ENCODE data around the gene JPH2.

JPH2 gene

DNA sequence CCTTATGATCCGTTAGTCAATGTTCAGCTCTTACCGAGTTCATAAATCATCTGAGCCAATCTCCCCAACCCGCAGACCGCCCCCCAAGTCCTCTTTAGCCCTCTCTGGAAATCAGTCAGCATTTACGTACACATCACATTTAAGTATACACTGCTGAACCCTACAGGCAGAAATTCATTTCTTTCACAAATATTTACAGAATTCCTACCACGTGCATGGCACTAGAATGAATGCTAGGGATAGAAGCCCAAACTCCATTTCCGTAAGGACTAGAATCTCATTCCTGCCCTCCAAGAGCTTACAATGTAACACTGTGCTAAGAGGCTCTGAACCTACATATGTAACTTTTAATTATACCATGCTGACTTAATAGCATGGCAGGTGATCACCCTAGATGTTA, 21.8 kb upstream of the JPH2 start:
- Histone ChIP-seq H4K20me1 (ENCODE audit: insufficient read depth, low read length) (peaks cover 42% of the 10 kb centered on the region), H3K79me2 (ENCODE audit: insufficient read depth, low read length) (peaks cover 68% of the 10 kb centered on the region), H3K4me3 (ENCODE audit: low read depth in 1 of 2, low read length in 2 of 2) (peak overlapping the region in 1 of 2 experiments; percentile 93; a peak in 2 of 4 replicates), H3K27me3 (ENCODE audit: insufficient read depth, low read length, poor library complexity) (no peaks in the 10 kb centered on the region), H3K9me3 (ENCODE audit: insufficient read depth, low read length, severe bottlenecking) (no peaks in the 10 kb centered on the region), H3K27ac (ENCODE audit: low read length) (no peak overlapping the region; the same call in 1 of the 2 replicates), H2AFZ (ENCODE audit: low read depth, low read length) (no peak overlapping the region), H3K36me3 (ENCODE audit: insufficient read depth, low read length) (peaks cover 23% of the 10 kb centered on the region), H3K4me2 (ENCODE audit: insufficient read depth, low read length) (peak overlapping the region; percentile 66), H3K4me1 (ENCODE audit: insufficient read depth, low read length) (peaks cover 33% of the 10 kb centered on the region), H3K9ac (ENCODE audit: low read depth, low read length) (peak overlapping the region; percentile 88)
- no peak for TF ChIP-seq EZH2 (IDR thresholded peaks at IDR 0.05; ENCODE audit: borderline replicate concordance, low read depth, low read length, severe bottlenecking)
- TF ChIP-seq, protein P1, sequence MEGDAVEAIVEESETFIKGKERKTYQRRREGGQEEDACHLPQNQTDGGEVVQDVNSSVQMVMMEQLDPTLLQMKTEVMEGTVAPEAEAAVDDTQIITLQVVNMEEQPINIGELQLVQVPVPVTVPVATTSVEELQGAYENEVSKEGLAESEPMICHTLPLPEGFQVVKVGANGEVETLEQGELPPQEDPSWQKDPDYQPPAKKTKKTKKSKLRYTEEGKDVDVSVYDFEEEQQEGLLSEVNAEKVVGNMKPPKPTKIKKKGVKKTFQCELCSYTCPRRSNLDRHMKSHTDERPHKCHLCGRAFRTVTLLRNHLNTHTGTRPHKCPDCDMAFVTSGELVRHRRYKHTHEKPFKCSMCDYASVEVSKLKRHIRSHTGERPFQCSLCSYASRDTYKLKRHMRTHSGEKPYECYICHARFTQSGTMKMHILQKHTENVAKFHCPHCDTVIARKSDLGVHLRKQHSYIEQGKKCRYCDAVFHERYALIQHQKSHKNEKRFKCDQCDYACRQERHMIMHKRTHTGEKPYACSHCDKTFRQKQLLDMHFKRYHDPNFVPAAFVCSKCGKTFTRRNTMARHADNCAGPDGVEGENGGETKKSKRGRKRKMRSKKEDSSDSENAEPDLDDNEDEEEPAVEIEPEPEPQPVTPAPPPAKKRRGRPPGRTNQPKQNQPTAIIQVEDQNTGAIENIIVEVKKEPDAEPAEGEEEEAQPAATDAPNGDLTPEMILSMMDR (IDR thresholded peaks at IDR 0.05; ENCODE audit: borderline replicate concordance, extremely low read depth, low read length, poor library complexity, severe bottlenecking), result no peak
- ATAC-seq (ENCODE audit: insufficient read depth, low read depth) (no peak), DNase-seq (no peak)

DNA sequence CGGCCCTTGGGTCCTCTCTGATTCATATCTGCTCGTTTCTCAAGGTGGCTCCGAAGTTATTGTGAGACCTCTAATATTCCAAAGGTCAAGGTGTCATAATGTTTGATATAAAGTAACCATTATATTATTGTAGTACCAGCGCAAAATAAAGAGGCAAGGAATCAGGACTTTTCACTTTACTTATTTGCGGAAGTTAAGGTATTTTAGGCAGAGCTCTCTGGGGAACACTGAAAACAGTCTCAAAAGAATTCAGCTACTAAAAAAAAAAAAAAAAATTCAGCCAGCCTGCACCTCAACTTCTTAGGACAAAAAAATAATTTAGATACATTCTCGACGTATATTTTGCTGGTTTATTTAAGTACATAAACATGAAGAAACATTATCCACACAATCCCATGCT, 21.2 kb upstream of the JPH2 start:
- peak overlapping the region; percentile 88; the same call in 1 of the 2 replicates for H3K9ac ChIP-seq (ENCODE audit: low read depth, low read length)
- H3K27me3 ChIP-seq (ENCODE audit: insufficient read depth, low read length, poor library complexity), result no peaks in the 10 kb centered on the region
- peak overlapping the region; percentile 66; the same call in 1 of the 2 replicates for H3K4me2 ChIP-seq (ENCODE audit: insufficient read depth, low read length)
- H3K4me1 ChIP-seq (ENCODE audit: insufficient read depth, low read length), result peaks cover 33% of the 10 kb centered on the region
- H3K79me2 ChIP-seq (ENCODE audit: insufficient read depth, low read length), result peaks cover 69% of the 10 kb centered on the region
- peaks cover 24% of the 10 kb centered on the region for H3K36me3 ChIP-seq (ENCODE audit: insufficient read depth, low read length)
- DNase-seq (no peak), ATAC-seq (ENCODE audit: insufficient read depth, low read depth) (no peak)
- peak overlapping the region in 1 of 2 experiments; percentile 93; a peak in 1 of 4 replicates for H3K4me3 ChIP-seq (ENCODE audit: low read depth in 1 of 2, low read length in 2 of 2)
- no peak overlapping the region for H3K27ac ChIP-seq (ENCODE audit: low read length)
- no peaks in the 10 kb centered on the region for H3K9me3 ChIP-seq (ENCODE audit: insufficient read depth, low read length, severe bottlenecking)
- no peak overlapping the region for H2AFZ ChIP-seq (ENCODE audit: low read depth, low read length)
- TF ChIP-seq, protein P1 (IDR thresholded peaks at IDR 0.05; ENCODE audit: borderline replicate concordance, extremely low read depth, low read length, poor library complexity, severe bottlenecking), result no peak
- TF ChIP-seq EZH2 (IDR thresholded peaks at IDR 0.05; ENCODE audit: borderline replicate concordance, low read depth, low read length, severe bottlenecking), result no peak
- H4K20me1 ChIP-seq (ENCODE audit: insufficient read depth, low read length), result peaks cover 42% of the 10 kb centered on the region

DNA sequence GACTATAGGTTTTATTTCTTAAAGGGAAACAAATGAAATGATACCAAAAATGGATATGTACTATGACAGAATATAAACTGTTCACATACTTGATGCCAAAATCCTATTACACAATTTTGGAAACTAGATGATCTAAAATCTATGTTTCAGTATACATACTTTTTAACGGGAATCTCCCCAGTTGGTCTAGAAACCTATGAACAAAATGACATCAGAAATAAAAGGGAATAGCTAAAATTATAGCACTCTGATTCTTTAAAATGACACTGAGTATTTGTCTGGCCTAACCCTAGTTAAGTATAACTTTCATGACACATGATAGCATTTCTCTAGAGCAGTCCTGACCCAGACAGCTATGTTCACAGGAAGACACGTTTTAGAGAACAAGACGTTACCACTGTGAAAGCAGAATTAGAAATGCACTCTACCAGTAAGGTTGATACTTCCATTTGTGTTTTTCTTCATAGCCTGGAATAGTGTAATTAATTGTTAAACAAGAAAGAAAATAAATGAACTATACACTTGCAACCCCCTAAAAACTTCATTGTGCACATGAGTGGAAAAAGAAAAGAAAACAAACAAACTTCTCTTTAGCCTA, 20.2 kb upstream of the JPH2 start:
- Histone ChIP-seq H3K79me2 (ENCODE audit: insufficient read depth, low read length) (peaks cover 77% of the 10 kb centered on the region), H3K9ac (ENCODE audit: low read depth, low read length) (no peak overlapping the region), H3K27ac (ENCODE audit: low read length) (no peak overlapping the region), H2AFZ (ENCODE audit: low read depth, low read length) (no peak overlapping the region), H3K4me2 (ENCODE audit: insufficient read depth, low read length) (peak overlapping the region; percentile 66; the same call in 1 of the 2 replicates), H3K4me1 (ENCODE audit: insufficient read depth, low read length) (peaks cover 33% of the 10 kb centered on the region), H3K9me3 (ENCODE audit: insufficient read depth, low read length, severe bottlenecking) (no peaks in the 10 kb centered on the region), H4K20me1 (ENCODE audit: insufficient read depth, low read length) (peaks cover 42% of the 10 kb centered on the region), H3K4me3 (ENCODE audit: low read depth in 1 of 2, low read length in 2 of 2) (no peak overlapping the region), H3K27me3 (ENCODE audit: insufficient read depth, low read length, poor library complexity) (no peaks in the 10 kb centered on the region), H3K36me3 (ENCODE audit: insufficient read depth, low read length) (peaks cover 33% of the 10 kb centered on the region)
- DNase-seq (no peak), ATAC-seq (ENCODE audit: insufficient read depth, low read depth) (no peak)
- TF ChIP-seq, protein P1 (IDR thresholded peaks at IDR 0.05; ENCODE audit: borderline replicate concordance, extremely low read depth, low read length, poor library complexity, severe bottlenecking), result no peak
- no peak for TF ChIP-seq EZH2 (IDR thresholded peaks at IDR 0.05; ENCODE audit: borderline replicate concordance, low read depth, low read length, severe bottlenecking)
